CD4-positive, CD25-positive, alpha-beta regulatory T cell (primary cell): ENCODE data around the gene VWA2. TPM values are rescaled to one million over a fixed set of nuclear protein-coding genes. Genes with fewer than 3 reads are reported as not detected.
A peak's percentile ranks its signal among the peaks of the same experiment; 100 is the strongest.

Experiments used
- ATAC-seq, 2 donors: fragments of 150-1000 bp; cut with Tn5 transposase; one replicate each; pipeline ENCODE4 v1.10.0; 2021; ENCODE audit warnings: low read depth in 2 of 2, moderate number of reproducible peaks in 2 of 2, moderate library complexity in 1 of 2
- DNase-seq, 3 donors: peaks; one replicate each; pipeline versions ENCODE4 v3.0.0 to v3.0.0-alpha.2; 2012 to 2022; ENCODE audit warnings: mixed read lengths in 1 of 3
- H3K27ac ChIP-seq: one replicate; pipeline ENCODE4 v1.7.0; 2013; ENCODE audit warnings: mild to moderate bottlenecking, low read length; ENCODE audit not compliant: insufficient read depth, poor library complexity, severe bottlenecking
- H3K27me3 ChIP-seq: one replicate; pipeline ENCODE4 v1.7.0; 2013; ENCODE audit warnings: low read length; ENCODE audit not compliant: control insufficient read depth, insufficient read depth
- H3K36me3 ChIP-seq: one replicate; pipeline ENCODE4 v1.7.0; 2013; ENCODE audit warnings: mild to moderate bottlenecking, low read length, moderate library complexity; ENCODE audit not compliant: control insufficient read depth, insufficient read depth
- H3K4me1 ChIP-seq: 2 replicates; pipeline ENCODE4 v1.7.0; 2013; ENCODE audit warnings: mild to moderate bottlenecking, low read length; ENCODE audit not compliant: insufficient read depth, control insufficient read depth, poor library complexity, severe bottlenecking
- H3K4me3 ChIP-seq: one replicate; pipeline ENCODE4 v1.7.0; 2013; ENCODE audit warnings: low read depth, mild to moderate bottlenecking, low read length, moderate library complexity
- H3K9me3 ChIP-seq, 2 experiments: 1 replicate in 1 of 2; 2 replicates in 1 of 2; pipeline ENCODE4 v1.7.0; 2013; ENCODE audit warnings: low read length in 2 of 2, mild to moderate bottlenecking in 1 of 2, moderate library complexity in 1 of 2; ENCODE audit not compliant: control insufficient read depth in 2 of 2
- H3K27ac Mint-ChIP-seq, 3 donors: one replicate each; pipeline ENCODE4 v1.8.0; 2020 to 2022; ENCODE audit warnings: mild to moderate bottlenecking in 3 of 3, mixed read lengths in 3 of 3, moderate library complexity in 2 of 3
- H3K27me3 Mint-ChIP-seq: one replicate; pipeline ENCODE4 v1.8.0; 2022; ENCODE audit warnings: mild to moderate bottlenecking, mixed read lengths
- H3K36me3 Mint-ChIP-seq: one replicate; pipeline ENCODE4 v1.8.0; 2020; ENCODE audit warnings: mixed read lengths
- H3K4me1 Mint-ChIP-seq, 4 donors: one replicate each; pipeline ENCODE4 v1.8.0; 2020 to 2022; ENCODE audit warnings: mixed read lengths in 4 of 4, mild to moderate bottlenecking in 1 of 4
- H3K4me3 Mint-ChIP-seq, 4 donors: one replicate each; pipeline ENCODE4 v1.8.0; 2020 to 2022; ENCODE audit warnings: mild to moderate bottlenecking in 4 of 4, mixed read lengths in 4 of 4, moderate library complexity in 3 of 4
- H3K9me3 Mint-ChIP-seq, 7 donors: one replicate each; pipeline ENCODE4 v1.8.0; 2020 to 2022; ENCODE audit warnings: mixed read lengths in 7 of 7, mild to moderate bottlenecking in 3 of 7, moderate library complexity in 2 of 7
- polyA plus RNA-seq, 4 donors: library from polyadenylated mRNA; unstranded; fragments of 300-500 nt; fragmentation: Illumina TruSeq; gene quantifications; one replicate each; pipeline ENCODE4 v1.2.3, GENCODE V29; 2021
- total RNA-seq: library from RNA; stranded (reverse); gene quantifications from one replicate; pipeline ENCODE4 v1.2.3, GENCODE V29; 2022

Gene VWA2
- total and polyA plus RNA-seq, 5 donors from 2014 or later = 0.12 TPM; not detected in 4

GRCh38 chr10:114272696-114273095 is 33.6 kb downstream of the VWA2 start:
- Histone ChIP-seq H3K27ac (no peak overlapping the region), H3K36me3 (no peaks in the 10 kb centered on the region), H3K4me3 (no peak overlapping the region), H3K9me3 (no peaks in the 10 kb centered on the region), H3K4me1 (no peaks in the 10 kb centered on the region), H3K27me3 (peaks cover 6% of the 10 kb centered on the region)
- Mint-ChIP-seq H3K27ac (peak overlapping the region in 1 of 3 donors; percentile 38), H3K9me3 (no peaks in the 10 kb centered on the region), H3K4me3 (no peak overlapping the region), H3K36me3 (no peaks in the 10 kb centered on the region), H3K4me1 (no peaks in the 10 kb centered on the region), H3K27me3 (peaks cover 19% of the 10 kb centered on the region)
- DNase-seq = no peak
- ATAC-seq = no peak

- Mint-ChIP-seq H3K27ac (peak overlapping the region in 1 of 3 donors; percentile 39), H3K4me3 (no peak overlapping the region), H3K9me3 (no peaks in the 10 kb centered on the region), H3K27me3 (peaks cover 19% of the 10 kb centered on the region), H3K36me3 (no peaks in the 10 kb centered on the region), H3K4me1 (no peaks in the 10 kb centered on the region)
- Histone ChIP-seq H3K9me3 (no peaks in the 10 kb centered on the region), H3K27me3 (peaks cover 6% of the 10 kb centered on the region), H3K27ac (no peak overlapping the region), H3K4me3 (no peak overlapping the region), H3K36me3 (no peaks in the 10 kb centered on the region), H3K4me1 (no peaks in the 10 kb centered on the region)
- DNase-seq (no peak), ATAC-seq (no peak)
Observed at GRCh38 chr10:114273910-114274309, 34.9 kb downstream of the VWA2 start.

DNA sequence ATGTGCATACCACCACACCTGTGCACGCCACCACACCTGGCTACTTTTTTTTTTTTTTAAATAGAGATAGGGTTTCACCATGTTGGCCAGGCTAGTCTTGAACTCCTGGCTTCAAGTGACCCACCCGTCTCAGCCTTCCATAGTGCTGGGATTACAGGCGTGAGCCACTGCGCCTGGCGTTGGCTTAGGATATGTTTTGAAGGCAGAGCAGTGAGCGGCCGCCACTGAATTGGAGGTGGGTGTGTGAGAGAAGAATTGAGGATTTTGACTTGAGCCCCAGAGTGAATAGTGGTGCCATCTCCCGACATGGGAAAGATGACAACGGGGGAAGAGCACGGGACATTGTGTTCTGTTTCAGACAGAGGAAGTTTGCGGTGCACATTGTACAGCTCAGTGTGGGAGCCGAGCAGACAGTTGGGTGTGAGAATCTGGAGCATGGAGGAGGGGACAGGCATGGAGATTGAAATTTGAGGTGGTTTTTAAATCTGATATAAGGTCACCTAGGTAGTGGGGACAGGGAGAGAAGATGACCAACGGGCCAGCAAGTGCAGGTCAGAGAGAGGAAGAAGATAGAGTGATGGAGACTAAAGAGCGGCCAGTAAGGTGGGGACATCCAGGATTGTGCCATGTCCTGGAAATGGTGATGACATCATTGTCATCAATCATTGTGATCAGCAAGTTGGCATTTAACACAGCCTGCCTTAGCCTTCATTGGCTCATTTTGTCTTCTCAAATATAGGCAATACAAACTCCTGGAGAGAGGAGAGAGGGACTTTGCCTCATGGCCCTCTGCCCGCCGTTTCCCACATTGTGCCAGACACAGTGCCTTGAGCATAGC is 35.8 kb downstream of the VWA2 start:
- no peaks in the 10 kb centered on the region for H3K4me1 Mint-ChIP-seq
- DNase-seq (no peak), ATAC-seq (no peak)
- peaks cover 22% of the 10 kb centered on the region for H3K27me3 Mint-ChIP-seq
- no peak overlapping the region for H3K4me3 Mint-ChIP-seq
- Histone ChIP-seq H3K27ac (no peak overlapping the region), H3K36me3 (no peaks in the 10 kb centered on the region), H3K4me3 (no peak overlapping the region), H3K9me3 (no peaks in the 10 kb centered on the region), H3K27me3 (peaks cover 6% of the 10 kb centered on the region), H3K4me1 (no peaks in the 10 kb centered on the region)
- H3K36me3 Mint-ChIP-seq = no peaks in the 10 kb centered on the region
- H3K27ac Mint-ChIP-seq = peak overlapping the region in 1 of 3 donors; percentile 56
- no peaks in the 10 kb centered on the region for H3K9me3 Mint-ChIP-seq

DNA sequence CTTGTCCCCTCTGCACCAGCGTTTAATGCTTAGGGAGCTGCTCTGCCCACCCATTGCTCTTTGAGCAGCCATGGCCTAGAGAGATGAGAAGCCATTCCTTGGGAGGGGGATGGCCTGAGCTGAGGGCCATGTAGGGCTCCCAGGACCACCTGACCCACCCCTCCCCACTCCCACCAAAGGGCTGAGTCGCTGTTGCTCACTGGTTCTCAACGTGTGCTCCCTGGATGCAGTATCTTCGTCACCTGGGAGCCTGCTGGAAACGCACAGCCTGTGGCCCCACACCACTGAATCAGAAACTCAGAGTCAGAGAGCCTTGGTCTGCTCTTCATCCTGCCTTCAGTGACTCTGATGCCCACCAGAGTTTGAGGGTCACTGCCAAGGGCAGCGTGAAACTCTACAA is 37.0 kb downstream of the VWA2 start:
- Histone ChIP-seq H3K27me3 (peaks cover 6% of the 10 kb centered on the region), H3K4me3 (no peak overlapping the region), H3K27ac (no peak overlapping the region), H3K9me3 (no peaks in the 10 kb centered on the region), H3K4me1 (no peaks in the 10 kb centered on the region), H3K36me3 (no peaks in the 10 kb centered on the region)
- DNase-seq (no peak), ATAC-seq (no peak)
- Mint-ChIP-seq H3K27ac (no peak overlapping the region), H3K4me1 (no peaks in the 10 kb centered on the region), H3K4me3 (no peak overlapping the region), H3K27me3 (peaks cover 21% of the 10 kb centered on the region), H3K9me3 (no peaks in the 10 kb centered on the region), H3K36me3 (no peaks in the 10 kb centered on the region)

DNA sequence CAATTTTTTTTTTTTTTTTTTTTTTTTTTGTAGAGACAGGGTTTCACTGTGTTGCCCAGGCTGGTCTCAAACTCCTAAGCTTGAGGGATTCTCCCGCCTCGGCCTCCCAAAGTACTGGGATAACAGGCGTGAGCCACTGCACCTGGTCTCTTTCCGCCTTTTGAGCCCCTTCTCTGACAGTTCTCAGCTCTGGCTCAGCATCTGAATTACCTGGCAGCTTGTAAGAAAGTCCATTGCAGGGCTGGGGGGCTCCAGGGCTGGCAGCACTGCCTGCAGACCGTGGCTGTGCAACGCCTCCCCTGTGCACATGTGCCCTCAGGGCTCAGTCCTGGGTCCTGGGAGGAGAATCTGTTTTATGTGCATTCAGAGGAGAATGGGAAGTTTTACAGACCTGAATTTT is 37.6 kb downstream of the VWA2 start:
- Mint-ChIP-seq H3K4me3 (no peak overlapping the region), H3K27me3 (peaks cover 21% of the 10 kb centered on the region), H3K9me3 (no peaks in the 10 kb centered on the region), H3K36me3 (no peaks in the 10 kb centered on the region), H3K27ac (no peak overlapping the region), H3K4me1 (no peaks in the 10 kb centered on the region)
- ATAC-seq (no peak), DNase-seq (no peak)
- H3K36me3 ChIP-seq = no peaks in the 10 kb centered on the region
- no peaks in the 10 kb centered on the region for H3K4me1 ChIP-seq
- no peaks in the 10 kb centered on the region for H3K9me3 ChIP-seq
- no peak overlapping the region for H3K4me3 ChIP-seq
- H3K27ac ChIP-seq = no peak overlapping the region
- H3K27me3 ChIP-seq = peaks cover 4% of the 10 kb centered on the region

DNA sequence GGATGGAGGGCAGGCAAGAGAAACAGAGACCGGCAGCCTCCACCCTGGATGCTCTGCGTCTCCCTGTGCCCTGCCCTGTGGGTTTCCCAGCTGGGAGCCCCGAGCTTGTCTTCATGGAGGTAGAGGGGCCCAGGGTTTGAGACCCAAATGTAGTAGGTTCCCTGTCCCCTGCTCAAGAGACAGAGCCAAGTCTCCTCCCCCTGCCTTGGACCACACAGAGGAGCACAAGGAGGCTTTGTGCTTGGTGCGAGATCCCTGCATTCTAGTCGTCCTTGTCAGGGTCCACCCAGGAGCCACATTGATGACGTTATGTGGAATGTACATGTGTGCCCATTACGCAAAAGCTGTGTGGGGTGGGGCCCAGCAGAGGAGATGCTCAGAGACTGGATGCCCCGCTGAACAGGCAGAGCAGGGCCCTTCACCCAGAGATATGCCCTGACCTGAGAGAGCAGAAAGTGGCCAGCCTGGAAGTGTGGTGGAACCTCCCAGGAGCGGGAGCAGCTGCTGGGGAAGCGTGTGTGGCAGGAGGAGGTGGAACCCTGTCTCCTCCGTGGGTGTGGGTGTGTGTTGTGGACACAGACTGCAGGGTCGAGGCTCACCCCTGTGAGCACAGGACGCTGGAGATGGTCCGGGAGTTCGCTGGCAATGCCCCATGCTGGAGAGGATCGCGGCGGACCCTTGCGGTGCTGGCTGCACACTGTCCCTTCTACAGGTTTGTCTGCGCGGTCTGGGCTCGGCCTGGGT is 39.3 kb downstream of the VWA2 start:
- H3K27me3 ChIP-seq = no peaks in the 10 kb centered on the region
- H3K9me3 ChIP-seq = no peaks in the 10 kb centered on the region
- H3K27ac Mint-ChIP-seq = no peak overlapping the region
- H3K9me3 Mint-ChIP-seq = no peaks in the 10 kb centered on the region
- H3K36me3 Mint-ChIP-seq = no peaks in the 10 kb centered on the region
- no peaks in the 10 kb centered on the region for H3K4me1 ChIP-seq
- DNase-seq (no peak), ATAC-seq (no peak)
- no peaks in the 10 kb centered on the region for H3K36me3 ChIP-seq
- H3K4me3 Mint-ChIP-seq = no peak overlapping the region
- H3K4me1 Mint-ChIP-seq = no peaks in the 10 kb centered on the region
- H3K27me3 Mint-ChIP-seq = peaks cover 13% of the 10 kb centered on the region
- H3K4me3 ChIP-seq = no peak overlapping the region
- no peak overlapping the region for H3K27ac ChIP-seq

DNA sequence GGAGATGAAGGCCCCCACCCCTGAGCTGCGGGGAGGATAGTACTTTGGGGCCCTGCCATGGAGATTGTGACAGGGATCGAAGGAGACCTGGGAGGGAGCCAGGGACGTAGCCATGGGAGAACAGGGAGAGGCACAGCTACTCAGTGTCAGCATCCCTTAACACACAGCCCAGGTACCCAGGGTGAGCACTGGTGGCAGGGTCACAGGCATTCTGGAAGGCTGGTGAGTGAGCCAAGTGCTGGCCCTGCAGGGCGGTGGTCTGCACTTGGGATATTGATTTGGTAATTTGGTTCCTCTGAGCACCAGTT is 39.8 kb downstream of the VWA2 start:
- Histone ChIP-seq H3K9me3 (no peaks in the 10 kb centered on the region), H3K27me3 (no peaks in the 10 kb centered on the region), H3K4me3 (no peak overlapping the region), H3K36me3 (no peaks in the 10 kb centered on the region), H3K27ac (no peak overlapping the region), H3K4me1 (no peaks in the 10 kb centered on the region)
- Mint-ChIP-seq H3K27me3 (peaks cover 13% of the 10 kb centered on the region), H3K4me3 (no peak overlapping the region), H3K9me3 (no peaks in the 10 kb centered on the region), H3K27ac (no peak overlapping the region), H3K36me3 (no peaks in the 10 kb centered on the region), H3K4me1 (no peaks in the 10 kb centered on the region)
- DNase-seq (no peak), ATAC-seq (no peak)

GRCh38 chr10:114279289-114279688 is 40.2 kb downstream of the VWA2 start:
- Histone ChIP-seq H3K27me3 (no peaks in the 10 kb centered on the region), H3K9me3 (no peaks in the 10 kb centered on the region), H3K4me3 (no peak overlapping the region), H3K4me1 (no peaks in the 10 kb centered on the region), H3K36me3 (no peaks in the 10 kb centered on the region), H3K27ac (no peak overlapping the region)
- no peak overlapping the region for H3K27ac Mint-ChIP-seq
- peaks cover 13% of the 10 kb centered on the region for H3K27me3 Mint-ChIP-seq
- H3K36me3 Mint-ChIP-seq = no peaks in the 10 kb centered on the region
- DNase-seq = no peak
- H3K4me1 Mint-ChIP-seq = no peaks in the 10 kb centered on the region
- ATAC-seq = no peak
- no peak overlapping the region for H3K4me3 Mint-ChIP-seq
- no peaks in the 10 kb centered on the region for H3K9me3 Mint-ChIP-seq
